Lower leg skin (tissue), 4 donors: Measurements from ENCODE around the gene ECSCR. TPM values are rescaled to one million over a fixed set of nuclear protein-coding genes. Genes with fewer than 3 reads are reported as not detected.
"Not testable (repeated sequence)": the region's sequence is repeated elsewhere in the genome, so short reads cannot be mapped to it uniquely, and the experiment has no call there.

Experiments
- DNase-seq, 2 donors: peaks; one replicate each; pipeline ENCODE4 v3.0.0-alpha.2; 2019; ENCODE audit warnings: low spot score in 2 of 2
- H3K4me3 ChIP-seq: fragments of 200-600 bp; sonication (generic); 2 replicates; pipeline ENCODE4 v1.5.1; 2017; ENCODE audit warnings: mild to moderate bottlenecking, low read depth; ENCODE audit not compliant: poor library complexity, severe bottlenecking
- POLR2A ChIP-seq, 2 donors: fragments of 450-650 bp; IDR thresholded peaks; one replicate each; pipeline ENCODE4 v1.6.1; 2016 to 2017; ENCODE audit warnings: antibody characterized with exemption in 2 of 2, mild to moderate bottlenecking in 1 of 2, moderate library complexity in 1 of 2
- WGBS, 2 donors: methylation state at CpG; one replicate each; pipeline ENCODE4 v1.1.5; 2018; 5-methylcytosine and 5-hydroxymethylcytosine counted together
- intact Hi-C: fragments of 100-400 bp; cut with DNase I; formaldehyde crosslinking; loops from one replicate; pipeline ENCODE4 v1.15.0; 2023; ENCODE audit warnings: low total_unique reads
- total RNA-seq, 4 donors: library from RNA; depleted of rRNA; stranded (reverse); fragments of >200 nt; gene quantifications; one replicate each; pipeline ENCODE4 v1.1.0, GENCODE V29; 2016
- TF ChIP-seq, protein P1 (sequence below), 3 donors: fragments of 450-650 bp; IDR thresholded peaks; one replicate each; pipeline ENCODE4 v1.5.1; 2016; ENCODE audit warnings: antibody characterized with exemption in 3 of 3, mild to moderate bottlenecking in 3 of 3, moderate library complexity in 2 of 3

ECSCR gene
- total RNA-seq, 4 donors from 2014 or later = 1.4 to 15.0 (median 9.3) TPM

DNA sequence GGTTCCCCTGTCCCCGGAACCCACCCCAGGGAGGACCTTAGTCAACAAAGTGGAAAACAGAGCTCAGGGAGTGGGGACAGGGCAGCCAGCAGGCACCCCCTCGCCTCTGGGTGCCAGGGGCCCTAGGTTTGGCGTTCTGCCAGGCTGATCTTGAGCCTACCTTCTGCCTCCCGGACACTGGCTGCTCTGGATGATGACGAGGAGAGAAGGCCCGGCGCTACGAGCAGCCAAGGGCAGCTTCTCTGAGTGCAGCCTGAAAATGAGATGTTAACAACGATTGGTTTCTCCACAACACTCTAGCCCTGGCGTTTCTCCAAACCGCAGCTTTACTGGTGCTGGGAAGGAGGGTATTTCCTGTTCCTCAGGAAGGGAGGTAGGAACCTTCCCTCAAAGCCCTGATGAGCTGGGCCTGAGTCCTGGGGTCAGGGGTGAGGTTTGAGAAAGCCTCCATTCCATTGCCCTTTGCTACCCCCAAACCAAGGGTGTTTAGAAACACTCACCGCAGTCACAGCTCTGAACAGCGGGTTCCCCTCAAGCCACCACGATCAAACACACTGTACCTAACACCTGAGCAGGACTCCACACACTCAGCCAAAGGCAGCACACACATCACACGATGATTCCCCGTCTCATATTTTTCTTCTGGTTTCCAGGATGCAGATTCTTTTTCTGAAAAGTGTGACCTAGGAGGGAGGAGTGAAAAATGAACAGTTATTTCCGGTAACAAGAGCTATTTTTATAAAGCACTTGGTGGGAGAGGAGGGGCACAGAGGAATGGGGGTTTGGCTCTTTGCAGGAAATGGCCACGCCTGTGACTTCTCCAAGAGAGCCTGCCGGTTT, 19.7 kb upstream of the ECSCR start, which contains the start of gene STING1:
Gene STING1, minus strand, starts transcription at position 709 of the 840 bp plus-strand sequence. CDS start 1,054 bp downstream, outside the sequence.
- intact Hi-C loops = no loop called here
- TF ChIP-seq, protein P1, sequence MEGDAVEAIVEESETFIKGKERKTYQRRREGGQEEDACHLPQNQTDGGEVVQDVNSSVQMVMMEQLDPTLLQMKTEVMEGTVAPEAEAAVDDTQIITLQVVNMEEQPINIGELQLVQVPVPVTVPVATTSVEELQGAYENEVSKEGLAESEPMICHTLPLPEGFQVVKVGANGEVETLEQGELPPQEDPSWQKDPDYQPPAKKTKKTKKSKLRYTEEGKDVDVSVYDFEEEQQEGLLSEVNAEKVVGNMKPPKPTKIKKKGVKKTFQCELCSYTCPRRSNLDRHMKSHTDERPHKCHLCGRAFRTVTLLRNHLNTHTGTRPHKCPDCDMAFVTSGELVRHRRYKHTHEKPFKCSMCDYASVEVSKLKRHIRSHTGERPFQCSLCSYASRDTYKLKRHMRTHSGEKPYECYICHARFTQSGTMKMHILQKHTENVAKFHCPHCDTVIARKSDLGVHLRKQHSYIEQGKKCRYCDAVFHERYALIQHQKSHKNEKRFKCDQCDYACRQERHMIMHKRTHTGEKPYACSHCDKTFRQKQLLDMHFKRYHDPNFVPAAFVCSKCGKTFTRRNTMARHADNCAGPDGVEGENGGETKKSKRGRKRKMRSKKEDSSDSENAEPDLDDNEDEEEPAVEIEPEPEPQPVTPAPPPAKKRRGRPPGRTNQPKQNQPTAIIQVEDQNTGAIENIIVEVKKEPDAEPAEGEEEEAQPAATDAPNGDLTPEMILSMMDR (IDR thresholded peaks at IDR 0.05) = no peak
- no peak for TF ChIP-seq POLR2A (IDR thresholded peaks at IDR 0.05)
- peak; percentile 82 to 97 for DNase-seq
- peak within 1 kb of the TSS; percentile 35 for H3K4me3 ChIP-seq
- WGBS, 2 donors = 3 to 4% methylated on average over 19 of the region's 19 CpGs

DNA sequence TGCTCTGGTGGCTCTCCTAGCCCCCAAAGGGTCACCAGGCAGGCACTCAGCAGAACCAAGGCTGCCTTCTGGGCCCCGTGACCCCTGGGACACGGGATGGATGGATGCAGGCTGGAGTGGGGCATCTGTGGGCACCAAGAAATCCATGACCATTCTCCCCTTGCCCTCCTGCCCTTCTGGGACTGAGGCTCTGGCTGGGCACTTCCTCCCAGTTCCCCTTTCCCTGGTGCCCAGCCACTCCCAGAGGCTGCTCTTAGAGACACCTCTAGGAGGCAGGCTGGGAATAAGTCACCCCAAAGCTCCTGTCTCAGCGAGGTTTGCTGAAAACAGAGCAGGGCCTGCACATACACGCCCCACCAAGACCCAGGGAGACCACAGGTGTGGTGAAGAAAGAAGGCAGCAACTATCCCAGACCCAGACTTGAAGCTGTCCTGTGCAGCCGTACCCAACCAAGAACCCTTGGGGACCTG, 19.1 kb upstream of the ECSCR start:
- WGBS, 2 donors = 31 to 33% methylated on average over 5 of the region's 5 CpGs
- peak overlapping the region; percentile 35 for H3K4me3 ChIP-seq
- intact Hi-C loops = no loop called here
- TF ChIP-seq, protein P1 (IDR thresholded peaks at IDR 0.05) = no peak
- TF ChIP-seq POLR2A (IDR thresholded peaks at IDR 0.05) = no peak
- no peak for DNase-seq

DNA sequence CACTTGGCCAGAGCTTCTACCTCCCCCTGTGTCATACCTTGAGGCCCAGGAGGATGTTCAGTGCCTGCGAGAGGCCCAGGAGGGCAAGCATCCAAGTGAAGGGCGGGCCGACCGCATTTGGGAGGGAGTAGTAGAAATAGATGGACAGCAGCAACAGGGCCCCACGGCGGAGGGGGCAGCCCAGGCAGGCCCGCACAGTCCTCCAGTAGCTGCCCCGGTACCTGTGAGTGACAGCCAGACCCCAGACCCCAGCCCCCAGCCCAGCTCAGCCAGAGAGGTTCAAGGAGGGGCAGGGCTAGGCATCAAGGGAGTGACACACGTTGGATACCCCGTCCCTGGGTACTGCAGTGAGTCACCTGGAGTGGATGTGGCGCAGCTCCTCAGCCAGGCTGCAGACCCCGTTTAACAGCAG, 18.6 kb upstream of the ECSCR start:
- TF ChIP-seq, protein P1 (IDR thresholded peaks at IDR 0.05) = no peak
- intact Hi-C loops = no loop called here
- WGBS, 2 donors = 42 to 43% methylated on average over 11 to 12 of the region's 12 CpGs
- no peak for DNase-seq
- peak overlapping the region; percentile 35 for H3K4me3 ChIP-seq

DNA sequence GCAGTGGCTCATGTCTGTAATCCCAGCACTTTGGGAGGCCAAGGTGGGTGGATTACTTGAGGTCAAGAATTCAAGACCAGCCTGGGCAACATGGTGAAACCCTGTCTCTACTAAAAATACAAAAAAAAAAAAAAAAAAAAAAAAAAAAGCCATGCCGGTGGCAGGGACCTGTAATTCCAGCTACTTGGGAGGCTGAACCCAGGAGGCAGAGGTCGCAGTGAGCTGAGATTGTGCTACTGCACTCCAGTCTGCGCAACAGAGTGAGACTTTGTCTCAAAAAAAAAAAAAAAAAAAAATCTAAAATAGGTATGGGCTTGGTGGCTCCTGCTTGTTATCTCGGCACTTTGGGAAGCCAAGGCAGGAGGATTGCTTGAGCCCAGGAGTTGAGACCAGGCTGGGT, 17.2 kb upstream of the ECSCR start:
- 95 to 98% methylated on average over 4 of the region's 4 CpGs for WGBS, 2 donors
- H3K4me3 ChIP-seq, DNase-seq, intact Hi-C loops: not testable (repeated sequence)

DNA sequence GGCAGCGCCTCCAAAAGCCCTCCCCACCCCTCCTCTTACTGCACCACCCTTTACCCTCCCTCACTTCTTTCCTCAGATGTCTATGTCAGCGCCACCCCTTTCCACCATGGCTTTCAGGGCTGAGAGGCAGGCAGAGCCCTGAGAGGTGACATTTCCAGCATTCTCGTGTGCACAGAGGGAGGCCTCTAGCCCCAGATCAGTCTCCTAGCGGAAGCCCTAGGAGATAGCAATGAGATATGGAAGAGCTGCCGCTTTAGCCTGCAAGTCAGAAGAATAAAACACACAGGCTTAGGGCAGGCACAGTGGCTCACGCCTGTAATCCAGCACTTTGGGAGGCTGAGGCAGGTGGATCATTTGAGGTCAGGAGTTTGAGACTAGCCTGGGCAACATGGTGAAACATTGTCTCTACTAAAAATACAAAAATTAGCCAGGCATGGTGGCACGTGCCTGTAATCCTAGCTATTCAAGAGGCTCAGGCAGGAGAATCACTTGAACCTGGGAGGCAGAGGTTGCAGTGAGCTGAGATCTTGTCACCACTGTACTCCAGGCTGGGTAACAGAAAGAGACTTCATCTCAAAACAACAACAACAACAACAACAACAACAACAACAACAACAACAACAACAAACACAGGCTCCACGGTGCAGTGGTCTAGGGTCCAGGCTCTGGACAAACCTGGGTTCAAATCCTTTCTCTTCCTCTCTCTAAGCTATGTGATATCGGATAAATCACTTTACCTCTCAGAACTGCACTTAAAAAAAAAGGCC, 16.3 kb upstream of the ECSCR start:
- H3K4me3 ChIP-seq, intact Hi-C loops, DNase-seq: not testable (repeated sequence)
- WGBS, 2 donors = 84 to 85% methylated on average over 9 of the region's 9 CpGs

DNA sequence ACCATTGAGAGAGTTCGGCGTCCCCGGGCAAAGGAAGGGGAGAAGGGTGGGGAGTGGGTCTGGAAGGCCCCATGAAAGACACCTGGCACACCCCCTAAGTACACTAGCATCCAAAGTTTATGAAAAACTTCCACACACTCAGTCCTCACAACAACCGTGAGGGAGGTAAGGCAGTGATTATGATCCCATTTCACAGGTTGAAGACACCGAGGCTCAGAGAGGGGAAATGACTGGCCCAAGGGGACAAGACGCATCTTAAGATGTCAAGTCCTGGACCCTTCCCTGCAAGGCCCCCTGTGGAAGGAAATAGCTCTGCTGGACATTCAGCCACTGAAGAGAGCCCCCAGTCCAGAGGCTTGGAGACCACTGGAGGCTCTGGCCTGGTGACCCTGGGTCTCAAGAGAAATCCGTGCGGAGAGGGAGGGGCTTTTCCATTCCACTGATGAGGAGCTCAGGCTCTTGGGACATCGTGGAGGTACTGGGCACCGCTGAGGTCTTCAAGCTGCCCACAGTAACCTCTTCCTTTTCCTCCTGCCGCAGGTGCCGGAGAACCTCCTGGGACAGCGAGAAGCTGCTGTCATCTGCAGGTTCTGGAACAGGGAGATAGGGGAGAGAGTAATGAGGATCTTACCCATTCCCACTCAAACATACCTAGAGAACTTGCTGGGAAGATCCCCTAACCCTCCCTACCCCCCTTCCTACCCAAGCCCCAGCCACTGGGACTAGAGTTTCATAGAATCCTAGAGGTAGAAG, 13.5 kb upstream of the ECSCR start:
- DNase-seq = no peak
- TF ChIP-seq, protein P1 (IDR thresholded peaks at IDR 0.05) = no peak
- no peak for TF ChIP-seq POLR2A (IDR thresholded peaks at IDR 0.05)
- 88 to 90% methylated on average over 11 to 13 of the region's 13 CpGs for WGBS, 2 donors
- intact Hi-C loops = no loop called here
- no peak overlapping the region for H3K4me3 ChIP-seq
